ENCODE measurements around the gene ACSF2.
"Not testable (repeated sequence)": the region's sequence is repeated elsewhere in the genome, so short reads cannot be mapped to it uniquely, and the experiment has no call there.

- not testable (repeated sequence) for TF ChIP-seq POLR2A, CTCF, EP300 (IDR thresholded peaks at IDR 0.05)
These were observed 2.1 kb downstream of the ACSF2 start for GRCh38 chr17:50428126-50428525.

All from tibial nerve (tissue), 4 donors.